HepG2 (cell line): ENCODE measurements around the gene CCT3. TPM values are rescaled to one million over a fixed set of nuclear protein-coding genes. Genes with fewer than 3 reads are reported as not detected.

Experiments
- ARHGAP35 ChIP-seq: sonication (generic); formaldehyde crosslinking; IDR thresholded peaks from 2 replicates; pipeline ENCODE4 v1.9.0; 2022; ENCODE audit warnings: mild to moderate bottlenecking, inconsistent platforms, moderate library complexity, missing genetic modification reagents, borderline replicate concordance
- CBX5 ChIP-seq: sonication (generic); formaldehyde crosslinking; IDR thresholded peaks from 2 replicates; pipeline ENCODE4 v1.4.0; 2020; ENCODE audit warnings: missing genetic modification reagents, borderline replicate concordance
- CTCF ChIP-seq: sonication (generic); formaldehyde crosslinking; IDR thresholded peaks from 2 replicates; pipeline ENCODE4 v1.5.0; 2020; ENCODE audit warnings: mild to moderate bottlenecking, missing genetic modification reagents, moderate library complexity
- HBP1 ChIP-seq: IDR thresholded peaks from 2 replicates; pipeline ENCODE4 v1.6.1; 2016; ENCODE audit warnings: low read depth, control low read depth
- IRF9 ChIP-seq: sonication (generic); formaldehyde crosslinking; IDR thresholded peaks from 2 replicates; pipeline ENCODE4 v1.8.0; 2022; ENCODE audit warnings: missing genetic modification reagents, mild to moderate bottlenecking, borderline replicate concordance
- JUNB ChIP-seq: sonication (generic); formaldehyde crosslinking; IDR thresholded peaks from 2 replicates; pipeline ENCODE4 v1.8.0; 2022; ENCODE audit warnings: missing genetic modification reagents, mild to moderate bottlenecking, borderline replicate concordance
- LCORL ChIP-seq, 2 experiments: fragments of 450-650 bp in 1 of 2; sonication (generic) in 1 of 2; formaldehyde crosslinking in 1 of 2; IDR thresholded peaks; 2 replicates each; pipeline versions ENCODE4 v1.5.0 to v1.6.1; 2017 to 2020; ENCODE audit warnings: antibody characterized with exemption in 1 of 2, missing genetic modification reagents in 1 of 2
- PAWR ChIP-seq: sonication (generic); formaldehyde crosslinking; IDR thresholded peaks from 2 replicates; pipeline ENCODE4 v1.4.0; 2020; ENCODE audit warnings: missing genetic modification reagents, mild to moderate bottlenecking, borderline replicate concordance
- PITX1 ChIP-seq: sonication (generic); formaldehyde crosslinking; IDR thresholded peaks from 2 replicates; pipeline ENCODE4 v1.5.1; 2020; ENCODE audit warnings: mild to moderate bottlenecking, missing genetic modification reagents
- ZFP1 ChIP-seq: IDR thresholded peaks from 2 replicates; pipeline ENCODE4 v1.6.1; 2016
- ZFP91 ChIP-seq: sonication (generic); formaldehyde crosslinking; IDR thresholded peaks from 2 replicates; pipeline ENCODE4 v1.9.0; 2022; ENCODE audit warnings: missing genetic modification reagents, mild to moderate bottlenecking, borderline replicate concordance
- ZFX ChIP-seq: sonication (generic); formaldehyde crosslinking; IDR thresholded peaks from 2 replicates; pipeline ENCODE4 v1.4.0; 2020; ENCODE audit warnings: mild to moderate bottlenecking, low read depth, missing genetic modification reagents, moderate library complexity
- ZNF18 ChIP-seq: sonication (generic); formaldehyde crosslinking; IDR thresholded peaks from 2 replicates; pipeline ENCODE4 v1.8.0; 2022; ENCODE audit warnings: mild to moderate bottlenecking, missing genetic modification reagents; ENCODE audit not compliant: insufficient replicate concordance
- ZNF251 ChIP-seq: sonication (generic); formaldehyde crosslinking; IDR thresholded peaks from 2 replicates; pipeline ENCODE4 v1.9.0; 2021; ENCODE audit warnings: mild to moderate bottlenecking, missing genetic modification reagents
- ZNF446 ChIP-seq: sonication (generic); formaldehyde crosslinking; IDR thresholded peaks from 2 replicates; pipeline ENCODE4 v1.5.0; 2020; ENCODE audit warnings: mild to moderate bottlenecking, missing genetic modification reagents
- ZNF468 ChIP-seq: sonication (generic); formaldehyde crosslinking; IDR thresholded peaks from 2 replicates; pipeline ENCODE4 v1.8.0; 2022; ENCODE audit warnings: mild to moderate bottlenecking, moderate library complexity, missing genetic modification reagents
- ZNF556 ChIP-seq: sonication (generic); formaldehyde crosslinking; IDR thresholded peaks from 2 replicates; pipeline ENCODE4 v1.4.0; 2020; ENCODE audit warnings: mild to moderate bottlenecking, missing genetic modification reagents, borderline replicate concordance
- ZNF737 ChIP-seq: sonication (generic); formaldehyde crosslinking; IDR thresholded peaks from 2 replicates; pipeline ENCODE4 v1.5.0; 2020; ENCODE audit warnings: missing genetic modification reagents, mild to moderate bottlenecking, borderline replicate concordance
- ZNF782 ChIP-seq: sonication (generic); formaldehyde crosslinking; IDR thresholded peaks from 2 replicates; pipeline ENCODE4 v1.4.0; 2020; ENCODE audit warnings: missing genetic modification reagents, mild to moderate bottlenecking, borderline replicate concordance
- ZSCAN5A ChIP-seq: sonication (generic); formaldehyde crosslinking; IDR thresholded peaks from 2 replicates; pipeline ENCODE4 v1.8.0; 2022; ENCODE audit warnings: mild to moderate bottlenecking, missing genetic modification reagents, borderline replicate concordance
- polyA plus RNA-seq, 8 experiments: library from polyadenylated mRNA; depleted of rRNA in 3 of 8; stranded (reverse) in 7 of 8; unstranded in 1 of 8; fragments of >200 nt; fragmentation: Illumina TruSeq in 4 of 8; extraction: Trizol in 4 of 8; gene quantifications; 2 replicates each; pipeline versions ENCODE4 v1.2.1 to v1.2.3, GENCODE V29; 2011 to 2016; ENCODE audit warnings: low read depth in 4 of 8, missing spikeins in 1 of 8, mixed read lengths in 1 of 8; ENCODE audit not compliant: insufficient read depth in 1 of 8
- total RNA-seq, 5 experiments: library from RNA; depleted of rRNA; stranded (reverse); fragments of >200 nt; fragmentation: Illumina TruSeq; extraction: Trizol; gene quantifications; 2 replicates each; pipeline ENCODE4 v1.2.3, GENCODE V29; 2016; ENCODE audit warnings: low read depth in 1 of 5

The CCT3 gene
- total and polyA plus RNA-seq, 2 of the 13 experiments (the other 11 are each of a cell fraction or from before 2014, with no cell fraction given), result 319 to 615 TPM

- TF ChIP-seq ZNF18 (no peak), ZNF468 (no peak), PAWR (CRISPR knock-in tag) (no peak), PITX1 (CRISPR knock-in tag) (no peak; the same call in none of the 2 replicates), HBP1 (no peak), ZNF782 (CRISPR knock-in tag) (no peak), ZFX (CRISPR knock-in tag) (no peak; the same call in 1 of the 2 replicates), ZNF556 (CRISPR knock-in tag) (no peak; the same call in 1 of the 2 replicates), CBX5 (CRISPR knock-in tag) (no peak), ZFP91 (no peak), ZSCAN5A (CRISPR knock-in tag) (no peak), CTCF (CRISPR knock-in tag) (peak; percentile 22; the same call in 1 of the 2 replicates), ZNF251 (no peak), LCORL (IDR thresholded peaks at IDR 0.05) (no peak), LCORL (CRISPR knock-in tag; IDR thresholded peaks at IDR 0.05) (peak; percentile 69), ZNF446 (no peak), JUNB (CRISPR knock-in tag) (no peak), ZFP1 (CRISPR knock-in tag) (no peak), ZNF737 (CRISPR knock-in tag) (no peak), ARHGAP35 (no peak), IRF9 (CRISPR knock-in tag) (no peak)
These were observed 30.1 kb upstream of the CCT3 start (continued) for GRCh38 chr1:156368157-156368658.
